Measurements from ENCODE around the gene SFXN5.

GRCh38 chr2:72932045-72932740 lies 139.3 kb downstream of the SFXN5 start:
- no peak for TF ChIP-seq CEBPB (IDR thresholded peaks at IDR 0.05)
- no peak for TF ChIP-seq FOXM1 (IDR thresholded peaks at IDR 0.05; ENCODE audit: borderline replicate concordance, low read depth)
- no peak for TF ChIP-seq EP300 (IDR thresholded peaks at IDR 0.05; ENCODE audit: borderline replicate concordance)
- TF ChIP-seq EGR1 (IDR thresholded peaks at IDR 0.05): no peak
- TF ChIP-seq, protein P1, sequence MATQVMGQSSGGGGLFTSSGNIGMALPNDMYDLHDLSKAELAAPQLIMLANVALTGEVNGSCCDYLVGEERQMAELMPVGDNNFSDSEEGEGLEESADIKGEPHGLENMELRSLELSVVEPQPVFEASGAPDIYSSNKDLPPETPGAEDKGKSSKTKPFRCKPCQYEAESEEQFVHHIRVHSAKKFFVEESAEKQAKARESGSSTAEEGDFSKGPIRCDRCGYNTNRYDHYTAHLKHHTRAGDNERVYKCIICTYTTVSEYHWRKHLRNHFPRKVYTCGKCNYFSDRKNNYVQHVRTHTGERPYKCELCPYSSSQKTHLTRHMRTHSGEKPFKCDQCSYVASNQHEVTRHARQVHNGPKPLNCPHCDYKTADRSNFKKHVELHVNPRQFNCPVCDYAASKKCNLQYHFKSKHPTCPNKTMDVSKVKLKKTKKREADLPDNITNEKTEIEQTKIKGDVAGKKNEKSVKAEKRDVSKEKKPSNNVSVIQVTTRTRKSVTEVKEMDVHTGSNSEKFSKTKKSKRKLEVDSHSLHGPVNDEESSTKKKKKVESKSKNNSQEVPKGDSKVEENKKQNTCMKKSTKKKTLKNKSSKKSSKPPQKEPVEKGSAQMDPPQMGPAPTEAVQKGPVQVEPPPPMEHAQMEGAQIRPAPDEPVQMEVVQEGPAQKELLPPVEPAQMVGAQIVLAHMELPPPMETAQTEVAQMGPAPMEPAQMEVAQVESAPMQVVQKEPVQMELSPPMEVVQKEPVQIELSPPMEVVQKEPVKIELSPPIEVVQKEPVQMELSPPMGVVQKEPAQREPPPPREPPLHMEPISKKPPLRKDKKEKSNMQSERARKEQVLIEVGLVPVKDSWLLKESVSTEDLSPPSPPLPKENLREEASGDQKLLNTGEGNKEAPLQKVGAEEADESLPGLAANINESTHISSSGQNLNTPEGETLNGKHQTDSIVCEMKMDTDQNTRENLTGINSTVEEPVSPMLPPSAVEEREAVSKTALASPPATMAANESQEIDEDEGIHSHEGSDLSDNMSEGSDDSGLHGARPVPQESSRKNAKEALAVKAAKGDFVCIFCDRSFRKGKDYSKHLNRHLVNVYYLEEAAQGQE (IDR thresholded peaks at IDR 0.05; ENCODE audit: low read depth): no peak
- no peak for TF ChIP-seq YY1 (IDR thresholded peaks at IDR 0.05; ENCODE audit: low read depth)
- TF ChIP-seq, protein P2, sequence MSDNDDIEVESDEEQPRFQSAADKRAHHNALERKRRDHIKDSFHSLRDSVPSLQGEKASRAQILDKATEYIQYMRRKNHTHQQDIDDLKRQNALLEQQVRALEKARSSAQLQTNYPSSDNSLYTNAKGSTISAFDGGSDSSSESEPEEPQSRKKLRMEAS (IDR thresholded peaks at IDR 0.05): no peak
- TF ChIP-seq TAF1 (IDR thresholded peaks at IDR 0.05; ENCODE audit: low read depth): no peak
- TF ChIP-seq TCF12 (IDR thresholded peaks at IDR 0.05; ENCODE audit: low read depth): no peak
- no peak for TF ChIP-seq RAD21 (IDR thresholded peaks at IDR 0.05; ENCODE audit: low read depth)
- no peak for TF ChIP-seq TEAD4 (IDR thresholded peaks at IDR 0.05)
- TF ChIP-seq CREB1 (IDR thresholded peaks at IDR 0.05; ENCODE audit: low read depth): no peak
- no peak for TF ChIP-seq NFIC (IDR thresholded peaks at IDR 0.05)
